K562 (cell line): ENCODE measurements around the gene SKAP1. TPM values are rescaled to one million over a fixed set of nuclear protein-coding genes. Genes with fewer than 3 reads are reported as not detected.

ENCODE experiments used
- ATAC-seq: fragments of 200-7000 bp; cut with Tn5 transposase; 3 replicates; pipeline ENCODE4 v1.9.1; 2020; ENCODE audit warnings: moderate library complexity
- BruUV-seq: library from RNA; stranded (reverse); fragments of 400-500 nt; replicated peaks from 2 replicates; lab custom pipeline; 2021; lab: Mats Ljungman, UMichigan
- CTCF ChIA-PET: fragments of 300-600 bp; formaldehyde crosslinking; extraction: SDS; loops from one replicate; lab custom pipeline; 2021; ENCODE audit warnings: low intra/inter-chr PET ratio; lab: Yijun Ruan, JAX
- POLR2A ChIA-PET: fragments of 300-600, 350-650 bp; sonication (Branson Sonifier 250); formaldehyde crosslinking; extraction: SDS; loops from one replicate; lab custom pipeline; 2021; ENCODE audit warnings: antibody characterized with exemption, inconsistent platforms; lab: Yijun Ruan, JAX
- DNase-seq, 4 experiments: peaks; one replicate each; pipeline versions ENCODE4 v3.0.0 to v3.0.0-alpha.2; 2011 to 2018; ENCODE audit warnings: low spot score in 3 of 4, mixed read lengths in 3 of 4; ENCODE audit errors: extremely low read depth in 1 of 4
- FAIRE-seq: peaks from 2 replicates; lab custom pipeline; 2011; peaks lifted over from hg19 to GRCh38; lab: Jason Lieb, UNC
- H2AFZ ChIP-seq: 2 replicates; pipeline ENCODE4 v1.6.0; 2011; ENCODE audit warnings: low read depth, low read length, control low read depth, inconsistent platforms
- H3K27ac ChIP-seq: fragments of 200-600 bp; 3 replicates; pipeline ENCODE4 v1.8.0; 2011; ENCODE audit warnings: low read depth, mild to moderate bottlenecking, control low read depth, inconsistent platforms, low read length, moderate library complexity, mixed read lengths; ENCODE audit errors: extremely low read depth
- H3K27me3 ChIP-seq, 2 experiments: fragments of 300-600 bp in 1 of 2; 2 replicates in 1 of 2; 3 replicates in 1 of 2; pipeline versions ENCODE4 v1.6.0 to v1.8.0; 2011; ENCODE audit warnings: inconsistent platforms in 2 of 2, low read length in 2 of 2, mild to moderate bottlenecking in 1 of 2, mixed read lengths in 1 of 2, moderate library complexity in 1 of 2; ENCODE audit not compliant: control insufficient read depth in 2 of 2, insufficient read depth in 2 of 2
- H3K36me3 ChIP-seq: fragments of 300-600 bp; 3 replicates; pipeline ENCODE4 v1.8.0; 2011; ENCODE audit warnings: mild to moderate bottlenecking, low read length, inconsistent platforms; ENCODE audit not compliant: control insufficient read depth, insufficient read depth
- H3K4me1 ChIP-seq, 2 experiments: fragments of 200-600 bp in 1 of 2; replicated peaks in 1 of 2; 2 replicates in 1 of 2; 3 replicates in 1 of 2; pipeline versions ENCODE4 v1.5.1 to v1.8.0; 2011; ENCODE audit warnings: inconsistent platforms in 2 of 2, low read length in 2 of 2, mild to moderate bottlenecking in 1 of 2, mixed read lengths in 1 of 2, moderate library complexity in 1 of 2; ENCODE audit not compliant: control insufficient read depth in 2 of 2, insufficient read depth in 2 of 2
- H3K4me2 ChIP-seq: 2 replicates; pipeline ENCODE4 v1.6.1; 2011; ENCODE audit warnings: low read length, control low read depth, inconsistent platforms, mixed read lengths; ENCODE audit not compliant: insufficient read depth
- H3K4me3 ChIP-seq: fragments of 200-600 bp; sonication (generic), shearing (Covaris generic); 2 replicates; pipeline ENCODE4 v1.5.1; 2016; ENCODE audit warnings: control low read depth, inconsistent platforms
- H3K79me2 ChIP-seq: fragments of 200-600 bp; 3 replicates; pipeline ENCODE4 v1.8.0; 2011; ENCODE audit warnings: low read length, inconsistent platforms; ENCODE audit not compliant: control insufficient read depth, insufficient read depth
- H3K9ac ChIP-seq, 2 experiments: 2 replicates each; pipeline versions ENCODE4 v1.6.0 to v1.6.1; 2011; ENCODE audit warnings: low read depth in 2 of 2, low read length in 2 of 2, control low read depth in 1 of 2, inconsistent platforms in 1 of 2, mild to moderate bottlenecking in 1 of 2, mixed read lengths in 1 of 2; ENCODE audit not compliant: insufficient read depth in 1 of 2
- H3K9me1 ChIP-seq: one replicate; pipeline ENCODE4 v1.6.0; 2011; ENCODE audit warnings: inconsistent platforms, mild to moderate bottlenecking, low read length, moderate library complexity; ENCODE audit not compliant: control insufficient read depth, insufficient read depth
- H3K9me3 ChIP-seq: replicated peaks from 2 replicates; pipeline ENCODE4 v1.5.1; 2011; ENCODE audit warnings: low read depth, low read length, inconsistent platforms; ENCODE audit not compliant: control insufficient read depth, insufficient read depth
- H4K20me1 ChIP-seq: replicated peaks from 2 replicates; pipeline ENCODE4 v1.6.1; 2011; ENCODE audit warnings: low read length, inconsistent platforms, mixed read lengths; ENCODE audit not compliant: control insufficient read depth, insufficient read depth
- BCL6 ChIP-seq: fragments of 250-450 bp; sonication (Bioruptor Pico); IDR thresholded peaks from 2 replicates; pipeline ENCODE4 v1.4.0; 2020
- ELK1 ChIP-seq: sonication (generic); formaldehyde crosslinking; IDR thresholded peaks from 2 replicates; pipeline ENCODE4 v1.8.1; 2022; ENCODE audit warnings: missing genetic modification reagents
- RFX7 ChIP-seq: fragments of 250-450 bp; sonication (Bioruptor Pico); IDR thresholded peaks from 2 replicates; pipeline ENCODE4 v1.5.1; 2021; ENCODE audit warnings: mild to moderate bottlenecking
- ZNF561 ChIP-seq: fragments of 450-650 bp; formaldehyde crosslinking; conservative IDR thresholded peaks from 2 replicates; pipeline ENCODE4 v1.4.0; 2020; ENCODE audit warnings: mild to moderate bottlenecking, moderate library complexity
- ZZZ3 ChIP-seq: fragments of 450-650 bp; IDR thresholded peaks from 2 replicates; pipeline ENCODE4 v1.6.1; 2016; ENCODE audit warnings: antibody characterized with exemption, mild to moderate bottlenecking, moderate library complexity
- WGBS: fragments of 100-300 bp; shearing (Covaris generic); methylation state at CpG from one replicate; pipeline ENCODE4 v1.1.6; 2016; ENCODE audit warnings: low coverage, mixed read lengths; ENCODE audit not compliant: insufficient coverage; ENCODE audit errors: missing lambda C conversion rate; 5-methylcytosine and 5-hydroxymethylcytosine counted together
- in situ Hi-C: fragments of 300-500 bp; cut with MboI; formaldehyde crosslinking; loops from 4 replicates; pipeline ENCODE4 v1.15.0; 2018; ENCODE audit warnings: inconsistent platforms, mixed read lengths
- intact Hi-C: fragments of 100-400 bp; cut with micrococcal nuclease; formaldehyde crosslinking; loops from 2 replicates; pipeline ENCODE4 v1.14.2; 2022
- polyA plus RNA-seq, 8 experiments: library from polyadenylated mRNA; depleted of rRNA in 4 of 8; stranded (reverse) in 5 of 8; unstranded in 3 of 8; fragments of >200 nt; fragmentation: Nextera tagmentation in 2 of 8; fragmentation: Illumina TruSeq in 1 of 8; extraction: Ambion mirVana in 2 of 8; extraction: Trizol in 1 of 8; gene quantifications; 2 replicates each; pipeline versions ENCODE4 v1.2.1 to v1.2.3, GENCODE V29; 2011 to 2014; ENCODE audit warnings: inconsistent platforms in 1 of 8, missing spikeins in 1 of 8
- total RNA-seq, 7 experiments: library from RNA; depleted of rRNA in 6 of 7; stranded (reverse); fragments of >200 nt in 6 of 7; fragmentation: Illumina TruSeq in 2 of 7; extraction: Trizol in 2 of 7; gene quantifications; 2 replicates each; pipeline versions ENCODE4 v1.2.1 to v1.2.3, GENCODE V29; 2011 to 2021; ENCODE audit warnings: low replicate concordance in 1 of 7

SKAP1 gene
- total and polyA plus RNA-seq, 9 of the 15 experiments (the other 6 are each of a cell fraction or from before 2014, with no cell fraction given) = 0.06 to 0.80 (median 0.10) TPM; not detected in 4

DNA sequence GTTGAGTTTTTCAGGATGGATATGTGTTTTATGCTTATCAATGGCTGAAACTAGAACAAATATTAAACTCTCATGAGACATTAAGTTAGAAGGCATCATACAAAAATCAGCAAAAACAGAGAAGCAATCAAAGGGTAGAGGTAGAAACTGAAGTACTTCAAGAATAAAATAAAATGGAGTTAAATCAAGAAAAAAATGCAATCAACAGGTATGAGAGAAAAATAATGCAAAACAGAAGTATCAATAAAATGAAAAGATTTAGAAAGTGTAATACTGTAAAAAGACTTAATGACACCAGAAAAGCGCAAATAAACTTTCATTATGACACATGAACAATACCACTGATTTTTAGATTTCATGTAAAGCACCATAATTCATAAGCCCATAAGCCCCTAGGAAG, 112.3 kb downstream of the SKAP1 start:
- CTCF ChIA-PET = no interaction called here
- H3K27ac ChIP-seq = no peak overlapping the region

DNA sequence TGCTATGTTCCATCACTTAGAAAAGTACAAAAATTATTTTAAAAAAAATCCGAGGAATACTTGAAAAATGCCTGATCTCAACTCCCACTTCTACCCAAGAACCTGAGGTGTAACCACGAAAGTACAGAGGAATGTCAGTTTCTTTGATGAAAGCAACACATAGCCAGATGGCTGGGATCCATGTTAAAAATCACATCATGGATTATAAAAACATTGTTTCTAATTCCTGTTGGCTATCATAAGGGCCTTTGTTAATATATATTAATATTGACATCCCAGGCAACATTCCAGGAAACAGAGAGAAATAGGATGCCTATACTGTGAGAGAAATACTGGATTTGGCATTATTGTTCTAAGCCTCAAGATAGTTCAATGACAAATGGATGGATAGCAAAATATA, 115.3 kb downstream of the SKAP1 start:
- intact Hi-C loops (no loop called here), in situ Hi-C loops (loop anchor here (5.0 kb wide), 1 partner anchor 97 kb away; no protein-coding TSS in a partner anchor)
- H3K27ac ChIP-seq = no peak overlapping the region
- no peak overlapping the region for H3K4me2 ChIP-seq
- CTCF ChIA-PET = interaction anchor here (0.6 kb wide), 1 partner anchor 59 kb away, joined by 3 read pairs; no protein-coding TSS in a partner anchor
- no TSS peak for BruUV-seq
- POLR2A ChIA-PET = no interaction called here
- no peak overlapping the region for H3K9ac ChIP-seq
- no peak for DNase-seq
- no peaks in the 10 kb centered on the region for H3K9me1 ChIP-seq
- H3K4me3 ChIP-seq = no peak overlapping the region
- FAIRE-seq = no peak
- no peaks in the 10 kb centered on the region for H3K36me3 ChIP-seq
- TF ChIP-seq BCL6 (CRISPR knock-in tag) = no peak
- no peak for TF ChIP-seq ELK1 (CRISPR knock-in tag)
- H2AFZ ChIP-seq = no peak overlapping the region
- no peaks in the 10 kb centered on the region for H4K20me1 ChIP-seq
- peaks cover 0 to 8% of the 10 kb centered on the region in 2 experiments; a peak in 2 of 5 replicates for H3K4me1 ChIP-seq
- H3K27me3 ChIP-seq = no peaks in the 10 kb centered on the region
- H3K79me2 ChIP-seq = no peaks in the 10 kb centered on the region
- no peaks in the 10 kb centered on the region for H3K9me3 ChIP-seq
- ATAC-seq = no peak
- WGBS = 13% methylated on average over 2 of the region's 2 CpGs

More for the DNA sequence above, 112.3 kb downstream of the SKAP1 start:
- POLR2A ChIA-PET = interaction anchor here (0.7 kb wide), 1 partner anchor 16 kb away, joined by 3 read pairs; no protein-coding TSS in a partner anchor
- intact Hi-C loops (no loop called here), in situ Hi-C loops (loop anchor here (5.0 kb wide), 1 partner anchor 100 kb away; no protein-coding TSS in a partner anchor)
- WGBS = 67% methylated on average over 1 of the region's 1 CpG
- BruUV-seq = no TSS peak
- no peaks in the 10 kb centered on the region for H3K9me3 ChIP-seq
- no peaks in the 10 kb centered on the region for H4K20me1 ChIP-seq
- H3K4me3 ChIP-seq = no peak overlapping the region
- H2AFZ ChIP-seq = no peak overlapping the region
- no peaks in the 10 kb centered on the region for H3K27me3 ChIP-seq
- no peak for ATAC-seq
- no peak for DNase-seq
- H3K9ac ChIP-seq = no peak overlapping the region
- no peak overlapping the region for H3K4me2 ChIP-seq
- H3K9me1 ChIP-seq = no peaks in the 10 kb centered on the region
- no peaks in the 10 kb centered on the region for H3K79me2 ChIP-seq
- no peaks in the 10 kb centered on the region for H3K4me1 ChIP-seq
- TF ChIP-seq ZNF561 (CRISPR knock-in tag) = no peak
- no peak for TF ChIP-seq ZZZ3
- no peak for TF ChIP-seq RFX7 (CRISPR knock-in tag)
- TF ChIP-seq, all 486 proteins: peak for 0
- peak; percentile 54 for FAIRE-seq
- no peaks in the 10 kb centered on the region for H3K36me3 ChIP-seq
